HG02884 (cell line): ENCODE results near the gene PPHLN1.
"Not testable (repeated sequence)": the region's sequence is repeated elsewhere in the genome, so short reads cannot be mapped to it uniquely, and the experiment has no call there.

ENCODE experiments used
- ATAC-seq: cut with Tn5 transposase; IDR thresholded peaks from one replicate; pipeline ENCODE4 v1.9.1; 2021; ENCODE audit warnings: mild to moderate bottlenecking, moderate library complexity; ENCODE audit not compliant: unreplicated experiment

Gene PPHLN1

GRCh38 chr12:42364692-42365091, 38.7 kb downstream of the PPHLN1 start:
- ATAC-seq, result no peak

GRCh38 chr12:42365486-42365885, 39.5 kb downstream of the PPHLN1 start:
- no peak for ATAC-seq

GRCh38 chr12:42370013-42370412, 44.0 kb downstream of the PPHLN1 start:
- ATAC-seq, result no peak

- peak; percentile 95 for ATAC-seq
Observed at GRCh38 chr12:42372154-42372791, 46.3 kb downstream of the PPHLN1 start.

GRCh38 chr12:42373669-42374068, 47.7 kb downstream of the PPHLN1 start:
- ATAC-seq, result no peak

- no peak for ATAC-seq
Observed at GRCh38 chr12:42380733-42381132, 54.8 kb downstream of the PPHLN1 start.

- ATAC-seq, result no peak
Observed at GRCh38 chr12:42382013-42382696, 56.2 kb downstream of the PPHLN1 start.

GRCh38 chr12:42385326-42385841, 59.4 kb downstream of the PPHLN1 start:
- ATAC-seq, result no peak

GRCh38 chr12:42386308-42386707, 60.3 kb downstream of the PPHLN1 start:
- no peak for ATAC-seq

- not testable (repeated sequence) for ATAC-seq
Observed at GRCh38 chr12:42388086-42388485, 62.1 kb downstream of the PPHLN1 start.

GRCh38 chr12:42394429-42394828, 68.5 kb downstream of the PPHLN1 start:
- no peak for ATAC-seq

GRCh38 chr12:42396473-42397259, 70.7 kb downstream of the PPHLN1 start:
- ATAC-seq, result no peak

GRCh38 chr12:42402821-42403411, 76.9 kb downstream of the PPHLN1 start:
- ATAC-seq, result no peak

GRCh38 chr12:42407306-42407705, 81.3 kb downstream of the PPHLN1 start:
- no peak for ATAC-seq

GRCh38 chr12:42409471-42409870, 83.5 kb downstream of the PPHLN1 start:
- no peak for ATAC-seq

- ATAC-seq, result no peak
Observed at GRCh38 chr12:42410340-42410739, 84.4 kb downstream of the PPHLN1 start.

GRCh38 chr12:42420395-42420794, 94.4 kb downstream of the PPHLN1 start:
- no peak for ATAC-seq

- peak; percentile 100 for ATAC-seq
Observed at GRCh38 chr12:42421844-42422779, 96.1 kb downstream of the PPHLN1 start.

GRCh38 chr12:42422785-42423184, 96.8 kb downstream of the PPHLN1 start:
- no peak for ATAC-seq

GRCh38 chr12:42426746-42427145, 100.8 kb downstream of the PPHLN1 start:
- no peak for ATAC-seq
